ENCODE measurements around the gene FBXO21. TPM values are rescaled to one million over a fixed set of nuclear protein-coding genes. Genes with fewer than 3 reads are reported as not detected.

Gene FBXO21
- total and polyA plus RNA-seq, 2 donors (not counting 1 experiment from before 2014, with no cell fraction given), result 28.2 to 55.7 TPM

- Histone ChIP-seq H3K36me3 (replicated peaks in 1 of 2; ENCODE audit: control extremely low read depth in 1 of 2, control insufficient read depth in 1 of 2, extremely low read depth in 1 of 2, insufficient read depth in 2 of 2, low read length in 1 of 2) (no peaks in the 10 kb centered on the region), H3K4me3 (ENCODE audit: control extremely low read depth in 1 of 5, extremely low read depth in 1 of 5, insufficient read depth in 1 of 5, low read depth in 2 of 5, low read length in 4 of 5) (no peak overlapping the region), H3K9me3 (ENCODE audit: control extremely low read depth in 1 of 3, control insufficient read depth in 2 of 3, insufficient read depth in 1 of 3, low read length in 2 of 3) (peaks cover 0 to 5% (median 0%) of the 10 kb centered on the region in 3 donors), H3K4me2 (replicated peaks; ENCODE audit: low read depth, low read length, poor library complexity, severe bottlenecking) (no peak overlapping the region), H3K27ac (ENCODE audit: low read length in 2 of 2) (no peak overlapping the region), H4K20me1 (ENCODE audit: control insufficient read depth, insufficient read depth, low read length, poor library complexity, severe bottlenecking) (no peaks in the 10 kb centered on the region), H2AFZ (ENCODE audit: insufficient read depth, low read depth, low read length, poor library complexity, severe bottlenecking) (no peak overlapping the region), H3K9ac (ENCODE audit: low read length) (no peak overlapping the region), H3K79me2 (ENCODE audit: control insufficient read depth, insufficient read depth, low read length) (no peaks in the 10 kb centered on the region), H3K27me3 (replicated peaks in 1 of 4; ENCODE audit: control extremely low read depth in 1 of 4, control insufficient read depth in 3 of 4, insufficient read depth in 4 of 4, low read length in 3 of 4) (peaks cover 0 to 4% (median 0%) of the 10 kb centered on the region in 4 experiments), H3K4me1 (ENCODE audit: control insufficient read depth in 2 of 2, insufficient read depth in 2 of 2, low read length in 2 of 2) (no peaks in the 10 kb centered on the region)
- no peak overlapping the region for H3K27ac Mint-ChIP-seq
- DNase-seq (no peak), ATAC-seq (ENCODE audit: low read depth) (no peak)
- ChIA-PET CTCF (interaction anchor here (0.7 kb wide), 1 partner anchor 1251 kb away, joined by 4 read pairs; no protein-coding TSS in a partner anchor), POLR2A (no interaction called here)
- H3K4me3 Mint-ChIP-seq, result no peak overlapping the region
- WGBS (ENCODE audit: insufficient coverage), result 93% methylated on average over 9 of the region's 9 CpGs
- intact Hi-C loops (cut with micrococcal nuclease), result no loop called here
- H3K9me3 Mint-ChIP-seq (ENCODE audit: insufficient read depth), result no peaks in the 10 kb centered on the region
- no peaks in the 10 kb centered on the region for H3K27me3 Mint-ChIP-seq
- H3K4me1 Mint-ChIP-seq, result peaks cover 1% of the 10 kb centered on the region
- TF ChIP-seq, protein P1, sequence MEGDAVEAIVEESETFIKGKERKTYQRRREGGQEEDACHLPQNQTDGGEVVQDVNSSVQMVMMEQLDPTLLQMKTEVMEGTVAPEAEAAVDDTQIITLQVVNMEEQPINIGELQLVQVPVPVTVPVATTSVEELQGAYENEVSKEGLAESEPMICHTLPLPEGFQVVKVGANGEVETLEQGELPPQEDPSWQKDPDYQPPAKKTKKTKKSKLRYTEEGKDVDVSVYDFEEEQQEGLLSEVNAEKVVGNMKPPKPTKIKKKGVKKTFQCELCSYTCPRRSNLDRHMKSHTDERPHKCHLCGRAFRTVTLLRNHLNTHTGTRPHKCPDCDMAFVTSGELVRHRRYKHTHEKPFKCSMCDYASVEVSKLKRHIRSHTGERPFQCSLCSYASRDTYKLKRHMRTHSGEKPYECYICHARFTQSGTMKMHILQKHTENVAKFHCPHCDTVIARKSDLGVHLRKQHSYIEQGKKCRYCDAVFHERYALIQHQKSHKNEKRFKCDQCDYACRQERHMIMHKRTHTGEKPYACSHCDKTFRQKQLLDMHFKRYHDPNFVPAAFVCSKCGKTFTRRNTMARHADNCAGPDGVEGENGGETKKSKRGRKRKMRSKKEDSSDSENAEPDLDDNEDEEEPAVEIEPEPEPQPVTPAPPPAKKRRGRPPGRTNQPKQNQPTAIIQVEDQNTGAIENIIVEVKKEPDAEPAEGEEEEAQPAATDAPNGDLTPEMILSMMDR (IDR thresholded peaks at IDR 0.05), result no peak
- no peak for TF ChIP-seq EZH2 (IDR thresholded peaks at IDR 0.05; ENCODE audit: borderline replicate concordance, insufficient read depth, low read depth, low read length, poor library complexity, severe bottlenecking)
Observed at GRCh38 chr12:117113231-117113630, 77.0 kb downstream of the FBXO21 start.

GRCh38 chr12:117111821-117112595 is 78.3 kb downstream of the FBXO21 start:
- peaks cover 1% of the 10 kb centered on the region for H3K4me1 Mint-ChIP-seq
- WGBS (ENCODE audit: insufficient coverage), result 32% methylated on average over 10 of the region's 15 CpGs
- POLR2A ChIA-PET, result no interaction called here
- TF ChIP-seq, protein P1 (IDR thresholded peaks at IDR 0.05), result no peak
- TF ChIP-seq EZH2 (IDR thresholded peaks at IDR 0.05; ENCODE audit: borderline replicate concordance, insufficient read depth, low read depth, low read length, poor library complexity, severe bottlenecking), result no peak
- H3K27ac Mint-ChIP-seq, result peak overlapping the region; percentile 41
- H3K9me3 Mint-ChIP-seq (ENCODE audit: insufficient read depth), result no peaks in the 10 kb centered on the region
- H3K27me3 ChIP-seq (replicated peaks in 1 of 4; ENCODE audit: control extremely low read depth in 1 of 4, control insufficient read depth in 3 of 4, insufficient read depth in 4 of 4, low read length in 3 of 4), result peaks cover 0 to 4% (median 0%) of the 10 kb centered on the region in 4 experiments
- CTCF ChIA-PET, result interaction anchor here (0.7 kb wide), 1 partner anchor 1249 kb away, joined by 4 read pairs; no protein-coding TSS in a partner anchor
- H2AFZ ChIP-seq (ENCODE audit: insufficient read depth, low read depth, low read length, poor library complexity, severe bottlenecking), result no peak overlapping the region
- intact Hi-C loops (cut with micrococcal nuclease), result no loop called here
- H3K9me3 ChIP-seq (ENCODE audit: control extremely low read depth in 1 of 3, control insufficient read depth in 2 of 3, insufficient read depth in 1 of 3, low read length in 2 of 3), result peaks cover 0 to 5% (median 0%) of the 10 kb centered on the region in 3 donors
- H3K4me2 ChIP-seq (replicated peaks; ENCODE audit: low read depth, low read length, poor library complexity, severe bottlenecking), result no peak overlapping the region
- ATAC-seq (ENCODE audit: low read depth), result no peak
- H3K4me3 ChIP-seq (ENCODE audit: control extremely low read depth in 1 of 5, extremely low read depth in 1 of 5, insufficient read depth in 1 of 5, low read depth in 2 of 5, low read length in 4 of 5), result no peak overlapping the region
- no peak overlapping the region for H3K9ac ChIP-seq (ENCODE audit: low read length)
- DNase-seq, result no peak
- H3K27me3 Mint-ChIP-seq, result no peaks in the 10 kb centered on the region
- H3K4me1 ChIP-seq (ENCODE audit: control insufficient read depth in 2 of 2, insufficient read depth in 2 of 2, low read length in 2 of 2), result no peaks in the 10 kb centered on the region
- no peak overlapping the region for H3K27ac ChIP-seq (ENCODE audit: low read length in 2 of 2)
- no peak overlapping the region for H3K4me3 Mint-ChIP-seq
- no peaks in the 10 kb centered on the region for H3K79me2 ChIP-seq (ENCODE audit: control insufficient read depth, insufficient read depth, low read length)
- H4K20me1 ChIP-seq (ENCODE audit: control insufficient read depth, insufficient read depth, low read length, poor library complexity, severe bottlenecking), result no peaks in the 10 kb centered on the region
- H3K36me3 ChIP-seq (replicated peaks in 1 of 2; ENCODE audit: control extremely low read depth in 1 of 2, control insufficient read depth in 1 of 2, extremely low read depth in 1 of 2, insufficient read depth in 2 of 2, low read length in 1 of 2), result no peaks in the 10 kb centered on the region
